Glutamatergic neuron (in vitro differentiated cells): ENCODE measurements around the gene PEX11B. TPM values are rescaled to one million over a fixed set of nuclear protein-coding genes. Genes with fewer than 3 reads are reported as not detected.

Experiments
- DNase-seq: peaks from one replicate; pipeline ENCODE4 v3.0.0; 2022
- H3K27ac Mint-ChIP-seq: one replicate; pipeline ENCODE4 v1.8.0; 2020; ENCODE audit warnings: mild to moderate bottlenecking, mixed read lengths, inconsistent platforms; ENCODE audit not compliant: unreplicated experiment
- H3K27me3 Mint-ChIP-seq: one replicate; pipeline ENCODE4 v1.8.0; 2020; ENCODE audit warnings: mild to moderate bottlenecking, moderate library complexity, mixed read lengths, inconsistent platforms; ENCODE audit not compliant: unreplicated experiment
- H3K36me3 Mint-ChIP-seq: one replicate; pipeline ENCODE4 v1.8.0; 2020; ENCODE audit warnings: mild to moderate bottlenecking, mixed read lengths, inconsistent platforms; ENCODE audit not compliant: unreplicated experiment
- H3K4me1 Mint-ChIP-seq: one replicate; pipeline ENCODE4 v1.8.0; 2020; ENCODE audit warnings: mild to moderate bottlenecking, low read depth, mixed read lengths, inconsistent platforms; ENCODE audit not compliant: unreplicated experiment
- H3K4me3 Mint-ChIP-seq: one replicate; pipeline ENCODE4 v1.8.0; 2020; ENCODE audit warnings: mild to moderate bottlenecking, mixed read lengths, inconsistent platforms; ENCODE audit not compliant: unreplicated experiment
- H3K9me3 Mint-ChIP-seq: one replicate; pipeline ENCODE4 v1.8.0; 2020; ENCODE audit warnings: mild to moderate bottlenecking, moderate library complexity, mixed read lengths, inconsistent platforms; ENCODE audit not compliant: unreplicated experiment
- long read RNA-seq: library from polyadenylated mRNA; unstranded; transcript quantifications from one replicate; pipeline ENCODE4 v2.0.0, GENCODE V29; 2020; ENCODE audit not compliant: unreplicated experiment
- total RNA-seq: library from RNA; stranded (reverse); fragmentation: NEBNext Ultra II Directional; extraction: Animal tissue kit (Norgen Biotek cat#: 25700); gene quantifications from one replicate; pipeline ENCODE4 v1.2.1, GENCODE V29; 2021; ENCODE audit not compliant: unreplicated experiment
- TF ChIP-seq, protein P1 (sequence below): fragments of 200-600 bp; sonication (generic); IDR thresholded peaks from one replicate; pipeline ENCODE4 v1.5.0; 2021; ENCODE audit not compliant: partially characterized antibody, unreplicated experiment

The PEX11B gene, protein sequence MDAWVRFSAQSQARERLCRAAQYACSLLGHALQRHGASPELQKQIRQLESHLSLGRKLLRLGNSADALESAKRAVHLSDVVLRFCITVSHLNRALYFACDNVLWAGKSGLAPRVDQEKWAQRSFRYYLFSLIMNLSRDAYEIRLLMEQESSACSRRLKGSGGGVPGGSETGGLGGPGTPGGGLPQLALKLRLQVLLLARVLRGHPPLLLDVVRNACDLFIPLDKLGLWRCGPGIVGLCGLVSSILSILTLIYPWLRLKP
- total RNA-seq, result 24.7 TPM
- long read RNA-seq, transcript PEX11B-201 (4 exons, 1,740 nt), result major isoform, 16 of 18 reads
- long read RNA-seq, partial matches to known transcripts, result 0 of 18 reads
- long read RNA-seq, other reads (novel, unspliced or antisense), result 2 of 18 reads

DNA sequence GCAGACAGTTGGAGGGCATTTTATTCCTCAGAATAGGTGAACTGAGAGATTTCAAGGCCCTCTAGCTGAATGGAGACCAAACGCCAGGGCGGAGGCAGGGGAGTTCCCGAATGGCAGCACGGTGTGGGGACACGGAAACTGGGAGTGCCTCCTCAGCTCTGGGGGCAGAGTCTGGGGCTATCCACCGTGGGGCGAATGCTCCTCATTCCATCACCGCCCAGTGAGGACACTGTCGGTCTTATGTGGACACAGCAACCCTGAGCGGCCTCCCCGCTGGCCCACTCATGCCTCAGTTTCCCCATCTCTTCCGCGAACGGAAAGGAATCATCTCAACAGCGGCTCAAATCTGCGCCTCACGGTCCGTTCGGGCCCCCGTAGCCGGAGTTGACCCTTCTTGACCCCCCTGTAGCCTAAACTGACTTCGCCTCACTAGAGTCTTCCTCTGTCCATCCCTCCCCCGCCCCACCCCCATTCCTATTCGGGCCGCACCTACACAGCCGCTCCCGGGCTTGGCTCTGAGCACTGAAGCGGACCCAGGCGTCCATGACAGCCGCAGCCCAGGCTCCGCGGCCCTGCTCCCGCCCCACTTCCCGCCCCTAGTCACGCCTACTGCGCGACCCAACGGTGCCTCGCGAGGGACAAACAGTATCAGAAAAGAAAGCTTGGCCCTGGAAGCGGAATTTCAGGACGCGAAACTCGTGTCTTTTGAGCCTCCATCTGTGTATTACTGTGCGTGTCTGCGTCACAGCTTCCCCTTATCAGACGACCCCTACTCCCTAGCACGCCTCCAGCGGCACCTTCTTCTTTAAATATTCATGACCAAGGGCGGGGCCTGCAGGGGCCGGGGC is at the start of gene PEX11B:
Gene PEX11B, minus strand, starts transcription at position 574 of the 848 bp plus-strand sequence. Its CDS starts 29 bp downstream, at position 545.
- Mint-ChIP-seq H3K27ac (peak within 1 kb of the TSS; percentile 84), H3K27me3 (peaks cover 2% of the 10 kb centered on the region), H3K4me1 (peaks cover 7% of the 10 kb centered on the region), H3K36me3 (no peaks in the 10 kb centered on the region), H3K9me3 (peaks cover 3% of the 10 kb centered on the region), H3K4me3 (peak within 1 kb of the TSS; percentile 94)
- peak; percentile 87 for DNase-seq
- TF ChIP-seq, protein P1, sequence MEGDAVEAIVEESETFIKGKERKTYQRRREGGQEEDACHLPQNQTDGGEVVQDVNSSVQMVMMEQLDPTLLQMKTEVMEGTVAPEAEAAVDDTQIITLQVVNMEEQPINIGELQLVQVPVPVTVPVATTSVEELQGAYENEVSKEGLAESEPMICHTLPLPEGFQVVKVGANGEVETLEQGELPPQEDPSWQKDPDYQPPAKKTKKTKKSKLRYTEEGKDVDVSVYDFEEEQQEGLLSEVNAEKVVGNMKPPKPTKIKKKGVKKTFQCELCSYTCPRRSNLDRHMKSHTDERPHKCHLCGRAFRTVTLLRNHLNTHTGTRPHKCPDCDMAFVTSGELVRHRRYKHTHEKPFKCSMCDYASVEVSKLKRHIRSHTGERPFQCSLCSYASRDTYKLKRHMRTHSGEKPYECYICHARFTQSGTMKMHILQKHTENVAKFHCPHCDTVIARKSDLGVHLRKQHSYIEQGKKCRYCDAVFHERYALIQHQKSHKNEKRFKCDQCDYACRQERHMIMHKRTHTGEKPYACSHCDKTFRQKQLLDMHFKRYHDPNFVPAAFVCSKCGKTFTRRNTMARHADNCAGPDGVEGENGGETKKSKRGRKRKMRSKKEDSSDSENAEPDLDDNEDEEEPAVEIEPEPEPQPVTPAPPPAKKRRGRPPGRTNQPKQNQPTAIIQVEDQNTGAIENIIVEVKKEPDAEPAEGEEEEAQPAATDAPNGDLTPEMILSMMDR, result no peak

DNA sequence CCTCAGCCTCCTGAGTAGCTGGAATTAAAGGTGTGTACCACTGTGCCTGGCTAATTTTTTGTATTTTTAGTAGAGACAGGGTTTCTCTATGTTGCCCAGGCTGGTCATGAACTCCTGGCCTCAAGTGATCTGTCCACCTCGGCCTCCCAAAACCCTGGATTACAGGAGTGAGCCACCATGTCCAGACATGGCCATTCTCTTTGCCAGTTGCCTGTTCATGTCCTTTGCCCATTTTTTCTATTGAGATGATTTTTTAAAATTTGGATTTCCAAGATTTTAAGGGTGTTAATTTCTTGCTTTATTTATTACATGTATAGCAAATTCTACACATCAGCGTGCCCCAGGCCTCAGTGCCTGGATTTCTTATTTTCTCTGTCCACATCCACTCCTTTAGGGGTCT is 48.8 kb upstream of the PEX11B start:
- peaks cover 10% of the 10 kb centered on the region for H3K9me3 Mint-ChIP-seq
- no peaks in the 10 kb centered on the region for H3K36me3 Mint-ChIP-seq
- DNase-seq, result no peak
- H3K4me3 Mint-ChIP-seq, result no peak overlapping the region
- H3K27me3 Mint-ChIP-seq, result peaks cover 7% of the 10 kb centered on the region
- peaks cover 14% of the 10 kb centered on the region for H3K4me1 Mint-ChIP-seq
- H3K27ac Mint-ChIP-seq, result no peak overlapping the region
- TF ChIP-seq, protein P1, result no peak

DNA sequence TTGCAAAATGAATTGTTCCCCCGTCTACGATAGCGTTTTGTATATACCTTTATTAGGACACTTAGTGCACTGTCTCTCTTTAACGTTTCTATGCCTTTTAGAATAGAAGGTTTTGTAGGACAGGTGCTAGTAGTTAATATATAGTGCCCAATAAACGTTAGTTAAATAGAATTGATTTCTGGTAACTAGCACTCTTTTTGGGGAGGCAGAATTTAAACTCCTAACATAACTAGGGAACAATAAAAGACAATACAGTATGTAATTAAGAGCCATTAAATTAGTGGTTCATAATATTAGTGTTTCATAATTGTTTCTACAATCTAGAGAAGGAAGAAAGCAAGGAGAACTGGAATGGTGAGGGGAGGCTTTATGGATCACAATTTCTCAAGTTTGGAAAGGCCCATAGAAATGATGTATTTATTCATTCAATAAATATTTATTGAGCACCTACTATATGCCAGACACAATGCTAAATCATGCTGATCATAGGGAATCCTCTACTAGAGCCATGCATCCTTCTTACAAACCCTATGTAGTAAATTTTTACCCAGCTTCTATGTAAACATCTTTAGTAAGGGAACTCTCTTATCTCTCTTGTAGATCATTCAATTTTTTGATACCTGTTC is 46.7 kb upstream of the PEX11B start:
- peak overlapping the region; percentile 92 for H3K4me3 Mint-ChIP-seq

DNA sequence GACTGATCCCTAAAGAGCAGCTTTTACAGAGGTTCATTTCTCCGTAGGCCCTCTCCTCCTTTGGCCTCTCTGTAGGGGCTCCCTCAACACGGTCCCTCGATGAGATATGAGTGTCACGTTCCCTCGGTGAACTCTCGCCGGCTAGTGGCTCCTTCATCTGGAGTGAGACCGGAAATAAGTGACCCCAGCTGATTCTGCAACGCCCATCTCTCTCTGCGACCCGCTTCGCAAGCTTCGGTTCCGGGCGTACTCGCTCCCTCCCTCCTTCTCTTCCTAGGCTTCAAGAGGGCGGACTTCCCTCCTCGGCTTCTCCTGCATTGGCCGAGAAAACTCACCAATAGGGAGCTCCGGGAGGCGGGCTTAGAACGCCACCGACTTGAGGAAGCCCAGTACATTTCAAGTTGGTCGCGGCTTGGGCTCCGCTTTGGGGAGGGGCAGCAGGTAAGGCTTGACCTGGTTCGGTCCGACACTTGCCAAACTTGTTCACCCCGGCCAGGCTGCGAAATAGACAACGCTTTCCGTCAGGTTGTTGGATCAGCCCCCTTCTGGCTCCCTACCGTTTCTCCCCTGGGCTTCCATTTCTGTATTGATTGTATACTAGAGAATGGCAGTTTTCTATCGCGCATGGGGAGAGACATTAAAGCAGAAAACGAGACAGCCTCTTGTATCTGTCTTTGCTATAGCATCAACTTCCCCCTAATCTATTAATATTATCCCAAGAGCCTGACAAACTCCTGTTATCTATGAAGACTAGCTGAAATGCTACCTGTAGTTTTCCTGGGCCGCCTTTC is 46.0 kb upstream of the PEX11B start, which contains the start of the genes ANKRD34A and POLR3GL:
Gene ANKRD34A, minus strand, starts transcription at position 248 of the 791 bp plus-strand sequence. CDS start 2,816 bp downstream, outside the sequence.
Gene POLR3GL, plus strand, starts transcription at position 363 of the 791 bp plus-strand sequence. CDS start 10,176 bp downstream, outside the sequence.
- H3K4me1 Mint-ChIP-seq, result peaks cover 18% of the 10 kb centered on the region
- TF ChIP-seq, protein P1, result no peak
- H3K4me3 Mint-ChIP-seq, result peak within 1 kb of the TSS; percentile 92
- peaks cover 11% of the 10 kb centered on the region for H3K27me3 Mint-ChIP-seq
- H3K27ac Mint-ChIP-seq, result peak within 1 kb of the TSS; percentile 88
- DNase-seq, result peak; percentile 88
- H3K9me3 Mint-ChIP-seq, result peaks cover 11% of the 10 kb centered on the region
- no peaks in the 10 kb centered on the region for H3K36me3 Mint-ChIP-seq

More for the DNA sequence above, 46.7 kb upstream of the PEX11B start:
- no peak for DNase-seq
- Mint-ChIP-seq H3K36me3 (no peaks in the 10 kb centered on the region), H3K27ac (peak overlapping the region; percentile 88), H3K9me3 (peaks cover 8% of the 10 kb centered on the region), H3K27me3 (peaks cover 9% of the 10 kb centered on the region), H3K4me1 (peaks cover 16% of the 10 kb centered on the region)
- TF ChIP-seq, protein P1, result no peak
